ENCODE results near the gene ARRB1. TPM values are rescaled to one million over a fixed set of nuclear protein-coding genes. Genes with fewer than 3 reads are reported as not detected.
"Not testable (repeated sequence)": the region's sequence is repeated elsewhere in the genome, so short reads cannot be mapped to it uniquely, and the experiment has no call there.

The ARRB1 gene
- total RNA-seq, 2 donors from 2014 or later, result 26.3 to 39.6 TPM

DNA sequence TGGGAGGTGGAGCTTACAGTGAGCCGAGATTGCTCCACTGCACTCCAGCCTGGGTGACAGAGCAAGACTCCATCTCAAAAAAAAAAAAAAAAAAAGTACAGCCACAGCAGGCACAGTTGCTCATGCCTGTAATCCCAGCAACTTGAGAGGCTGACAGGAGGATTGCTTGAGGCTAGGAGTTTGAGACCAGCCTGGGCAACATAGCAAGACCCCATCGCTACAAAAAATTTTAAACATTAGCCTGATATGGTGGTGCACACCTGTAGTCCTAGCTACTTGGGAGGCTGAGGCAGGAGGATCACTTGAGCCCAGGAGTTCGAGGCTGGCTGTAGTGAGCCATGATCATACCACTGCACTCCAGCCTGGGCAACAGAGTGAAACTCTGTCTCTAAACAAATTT lies 76.7 kb downstream of the ARRB1 start:
- H3K36me3 Mint-ChIP-seq (ENCODE audit: low read depth); ATAC-seq: not testable (repeated sequence)
- peak overlapping the region; percentile 90 for H3K27ac Mint-ChIP-seq

DNA sequence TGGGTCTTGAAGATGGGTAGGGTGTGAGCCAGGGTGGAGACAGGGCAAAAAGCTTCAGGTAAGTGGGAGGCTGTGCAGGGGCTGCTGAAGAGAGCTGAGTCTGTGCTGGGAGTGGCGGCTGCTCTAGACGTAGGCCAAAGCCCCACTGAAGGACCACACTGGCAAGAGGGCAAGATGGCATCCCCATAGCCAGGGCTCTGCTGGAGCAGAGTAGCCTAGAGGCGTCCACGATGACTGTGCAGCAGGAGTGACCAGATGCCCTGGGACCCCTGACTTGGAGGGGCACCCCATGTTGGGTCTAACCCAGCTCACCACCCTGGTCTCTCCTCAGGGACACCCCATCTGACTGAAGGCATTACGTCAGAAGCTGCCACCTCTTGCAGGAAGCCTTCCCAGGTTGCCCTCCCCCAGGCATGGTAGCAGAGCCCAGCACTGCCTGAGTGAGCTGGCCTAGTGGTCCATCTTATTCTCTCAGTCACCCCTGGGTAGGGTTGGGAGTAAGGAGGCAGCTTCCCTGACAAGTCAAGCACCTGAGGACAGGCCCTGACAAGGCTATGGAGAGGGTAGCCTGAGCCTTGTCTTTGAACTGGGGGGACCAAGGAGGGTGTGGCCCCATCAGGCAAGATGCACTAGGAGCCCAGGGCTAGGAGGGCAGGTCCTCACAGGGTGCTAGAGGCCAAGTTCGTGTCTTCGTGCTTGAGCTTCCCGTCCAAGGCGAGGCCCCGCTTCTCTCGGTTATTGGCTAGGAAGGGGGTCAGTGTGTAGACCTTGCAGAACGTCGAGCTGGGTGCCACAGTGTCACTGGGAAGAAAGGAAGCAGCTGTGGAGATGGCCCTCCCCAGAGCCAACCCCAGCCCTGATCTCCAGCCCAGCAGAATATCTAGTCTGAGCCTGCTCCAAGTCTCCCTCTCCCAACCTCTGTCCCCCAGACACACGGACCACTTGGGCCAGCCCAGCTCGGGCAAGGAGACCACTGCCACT lies 77.8 kb downstream of the ARRB1 start:
- Mint-ChIP-seq H3K27ac (peak overlapping the region; percentile 77), H3K27me3 (no peaks in the 10 kb centered on the region), H3K4me3 (no peak overlapping the region), H3K36me3 (ENCODE audit: low read depth) (peaks cover 9% of the 10 kb centered on the region), H3K4me1 (peaks cover 29% of the 10 kb centered on the region)
- DNase-seq (peak in 1 of 3 donors; percentile 5), ATAC-seq (no peak)
- H3K9me3 ChIP-seq (ENCODE audit: control insufficient read depth, low read length, poor library complexity, severe bottlenecking), result no peaks in the 10 kb centered on the region

More for the DNA sequence above, 76.7 kb downstream of the ARRB1 start:
- H3K4me1 Mint-ChIP-seq, result peaks cover 33% of the 10 kb centered on the region
- H3K4me3 Mint-ChIP-seq; H3K9me3 ChIP-seq (ENCODE audit: control insufficient read depth, low read length, poor library complexity, severe bottlenecking); H3K27me3 Mint-ChIP-seq; DNase-seq: not testable (repeated sequence)

DNA sequence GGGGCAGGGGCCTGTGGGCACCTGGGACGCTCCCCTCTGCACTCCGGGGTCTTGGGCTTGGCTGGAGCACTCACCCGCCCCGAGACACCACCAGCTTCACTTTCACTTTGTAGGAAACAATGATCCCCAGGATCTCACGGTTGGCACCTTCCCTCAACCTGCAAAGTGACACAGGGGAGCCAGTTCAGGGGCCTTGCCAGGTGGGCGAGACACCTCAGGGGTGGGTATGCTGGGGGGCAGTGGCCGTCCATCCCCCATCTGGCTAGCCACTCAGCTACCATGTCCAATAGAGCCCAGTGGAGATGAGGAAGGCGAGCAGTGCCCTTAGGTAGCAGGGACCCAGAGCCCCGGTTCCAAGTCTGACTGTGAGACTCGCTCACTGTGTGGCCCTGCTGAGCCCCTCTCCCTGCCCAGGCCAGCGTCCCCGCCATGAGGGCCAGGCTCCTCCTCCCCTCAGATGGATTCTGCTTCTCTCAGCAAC lies 78.6 kb downstream of the ARRB1 start:
- Mint-ChIP-seq H3K4me1 (peaks cover 27% of the 10 kb centered on the region), H3K36me3 (ENCODE audit: low read depth) (peaks cover 9% of the 10 kb centered on the region), H3K4me3 (no peak overlapping the region), H3K27me3 (no peaks in the 10 kb centered on the region), H3K27ac (peak overlapping the region; percentile 77)
- no peaks in the 10 kb centered on the region for H3K9me3 ChIP-seq (ENCODE audit: control insufficient read depth, low read length, poor library complexity, severe bottlenecking)
- ATAC-seq, result no peak
- no peak for DNase-seq

DNA sequence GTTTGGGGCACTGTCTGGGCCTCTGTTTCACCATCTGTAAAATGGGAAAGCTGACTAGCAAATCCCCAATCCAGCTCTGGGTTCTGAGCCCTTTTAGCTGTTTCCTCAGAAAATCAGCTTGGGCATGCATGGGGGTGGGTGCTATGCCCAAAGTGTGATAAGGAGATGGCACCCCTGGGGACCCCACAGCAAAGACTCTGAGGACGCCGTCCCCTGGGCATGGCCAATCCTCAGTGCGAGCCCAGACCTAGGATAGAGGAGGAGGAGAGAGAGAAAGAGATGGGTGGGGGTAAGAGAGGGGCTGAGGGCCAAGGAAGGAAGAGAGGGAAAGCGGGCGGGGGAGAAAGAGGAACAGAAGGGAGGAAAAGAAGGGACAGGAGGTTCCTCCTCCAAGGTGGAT lies 79.1 kb downstream of the ARRB1 start:
- no peak for ATAC-seq
- H3K27me3 Mint-ChIP-seq, result no peaks in the 10 kb centered on the region
- H3K4me1 Mint-ChIP-seq, result peaks cover 22% of the 10 kb centered on the region
- H3K36me3 Mint-ChIP-seq (ENCODE audit: low read depth), result peaks cover 7% of the 10 kb centered on the region
- peak overlapping the region; percentile 50 for H3K4me3 Mint-ChIP-seq
- peak overlapping the region; percentile 21 for H3K27ac Mint-ChIP-seq
- no peak for DNase-seq
- H3K9me3 ChIP-seq (ENCODE audit: control insufficient read depth, low read length, poor library complexity, severe bottlenecking), result no peaks in the 10 kb centered on the region

DNA sequence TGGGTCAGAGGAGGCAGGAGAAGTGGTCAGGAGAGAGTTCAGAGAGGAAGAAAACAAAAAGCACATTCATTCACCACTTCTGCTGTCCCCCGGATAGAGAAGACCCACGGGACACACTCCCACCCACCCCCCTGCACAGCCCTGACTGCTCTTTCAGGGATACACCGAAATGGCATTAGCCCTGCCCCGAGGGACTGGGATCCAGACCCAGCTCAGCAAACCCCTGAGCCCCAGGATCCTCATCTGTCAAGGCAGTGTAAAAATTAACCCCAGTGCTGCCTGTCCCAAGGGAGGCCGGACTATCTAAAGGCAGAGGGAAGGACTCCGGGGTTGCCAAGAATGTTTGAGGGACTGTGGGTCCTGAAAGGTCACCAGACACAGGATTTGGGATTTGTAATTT lies 79.7 kb downstream of the ARRB1 start:
- Mint-ChIP-seq H3K27ac (peak overlapping the region; percentile 91), H3K27me3 (no peaks in the 10 kb centered on the region), H3K4me3 (peak overlapping the region; percentile 61), H3K4me1 (peaks cover 19% of the 10 kb centered on the region), H3K36me3 (ENCODE audit: low read depth) (peaks cover 4% of the 10 kb centered on the region)
- no peak for DNase-seq
- H3K9me3 ChIP-seq (ENCODE audit: control insufficient read depth, low read length, poor library complexity, severe bottlenecking), result no peaks in the 10 kb centered on the region
- ATAC-seq, result no peak

DNA sequence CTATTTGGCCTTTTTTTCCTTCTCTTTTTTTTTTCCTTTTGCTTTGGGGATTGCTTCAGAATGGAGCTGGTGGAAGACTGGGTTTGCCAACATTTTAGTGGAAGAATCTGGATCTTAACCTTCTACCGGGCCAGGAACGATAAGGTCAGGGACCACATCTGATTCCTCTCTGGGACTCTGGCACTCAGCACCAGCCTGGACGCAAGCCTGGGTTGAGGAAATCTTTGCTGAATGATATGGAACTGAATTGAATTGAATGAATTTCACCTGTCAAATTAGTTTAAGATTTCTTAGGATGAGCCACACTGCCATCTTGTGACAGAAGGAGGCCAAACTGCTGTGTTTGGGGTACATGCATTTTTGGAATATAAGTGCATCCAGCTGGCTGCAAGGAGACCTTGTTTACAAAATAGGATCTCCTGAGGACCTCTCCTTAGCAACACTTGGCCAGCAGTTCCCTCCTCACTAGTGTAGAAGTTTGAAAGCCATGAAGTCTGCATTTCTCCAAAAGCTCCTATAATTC lies 80.5 kb downstream of the ARRB1 start:
- H3K9me3 ChIP-seq (ENCODE audit: control insufficient read depth, low read length, poor library complexity, severe bottlenecking), result no peaks in the 10 kb centered on the region
- no peak for DNase-seq
- peak overlapping the region; percentile 91 for H3K27ac Mint-ChIP-seq
- peak overlapping the region; percentile 61 for H3K4me3 Mint-ChIP-seq
- no peak for ATAC-seq
- peaks cover 4% of the 10 kb centered on the region for H3K36me3 Mint-ChIP-seq (ENCODE audit: low read depth)
- H3K27me3 Mint-ChIP-seq, result no peaks in the 10 kb centered on the region
- peaks cover 12% of the 10 kb centered on the region for H3K4me1 Mint-ChIP-seq

DNA sequence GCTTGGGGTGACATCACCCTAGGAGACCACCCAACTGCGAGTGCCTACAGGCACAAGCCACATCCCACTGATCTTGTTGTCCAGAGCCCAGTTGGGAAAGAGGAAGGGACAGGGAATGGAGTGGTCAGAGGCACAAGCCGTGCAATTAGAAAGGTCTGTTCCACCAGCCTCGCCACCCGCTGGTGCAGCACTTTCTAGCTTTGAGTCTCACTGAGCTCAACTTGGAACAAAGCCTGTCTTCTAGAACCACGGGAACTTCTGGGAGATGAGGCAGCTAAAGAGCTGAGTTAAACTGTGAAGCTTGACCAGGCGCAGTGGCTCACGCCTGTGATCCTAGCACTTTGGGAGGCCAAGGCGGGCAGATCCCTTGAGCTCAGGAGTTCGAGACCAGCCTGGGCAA lies 81.6 kb downstream of the ARRB1 start:
- no peak for ATAC-seq
- Mint-ChIP-seq H3K27me3 (no peaks in the 10 kb centered on the region), H3K4me3 (no peak overlapping the region), H3K36me3 (ENCODE audit: low read depth) (peaks cover 2% of the 10 kb centered on the region), H3K4me1 (peaks cover 5% of the 10 kb centered on the region), H3K27ac (no peak overlapping the region)
- H3K9me3 ChIP-seq (ENCODE audit: control insufficient read depth, low read length, poor library complexity, severe bottlenecking), result no peaks in the 10 kb centered on the region
- DNase-seq, result no peak

DNA sequence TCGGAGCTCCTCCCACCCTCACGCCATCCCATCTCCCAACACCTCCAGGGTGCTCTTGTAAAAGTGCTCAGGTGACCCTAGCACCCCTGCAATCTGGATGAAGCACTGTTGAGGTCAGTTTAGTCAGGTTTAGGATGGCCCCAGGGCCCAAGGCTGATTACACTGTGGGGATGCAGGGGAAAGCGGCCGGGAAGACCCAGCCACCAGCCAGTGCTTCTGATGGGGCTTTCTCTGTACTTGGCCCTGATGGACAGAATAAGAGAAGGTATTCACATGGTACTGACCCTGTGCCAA lies 82.1 kb downstream of the ARRB1 start:
- no peaks in the 10 kb centered on the region for H3K9me3 ChIP-seq (ENCODE audit: control insufficient read depth, low read length, poor library complexity, severe bottlenecking)
- Mint-ChIP-seq H3K27ac (no peak overlapping the region), H3K4me1 (peaks cover 9% of the 10 kb centered on the region), H3K36me3 (ENCODE audit: low read depth) (peaks cover 2% of the 10 kb centered on the region), H3K4me3 (no peak overlapping the region), H3K27me3 (no peaks in the 10 kb centered on the region)
- ATAC-seq, result no peak
- DNase-seq, result no peak

DNA sequence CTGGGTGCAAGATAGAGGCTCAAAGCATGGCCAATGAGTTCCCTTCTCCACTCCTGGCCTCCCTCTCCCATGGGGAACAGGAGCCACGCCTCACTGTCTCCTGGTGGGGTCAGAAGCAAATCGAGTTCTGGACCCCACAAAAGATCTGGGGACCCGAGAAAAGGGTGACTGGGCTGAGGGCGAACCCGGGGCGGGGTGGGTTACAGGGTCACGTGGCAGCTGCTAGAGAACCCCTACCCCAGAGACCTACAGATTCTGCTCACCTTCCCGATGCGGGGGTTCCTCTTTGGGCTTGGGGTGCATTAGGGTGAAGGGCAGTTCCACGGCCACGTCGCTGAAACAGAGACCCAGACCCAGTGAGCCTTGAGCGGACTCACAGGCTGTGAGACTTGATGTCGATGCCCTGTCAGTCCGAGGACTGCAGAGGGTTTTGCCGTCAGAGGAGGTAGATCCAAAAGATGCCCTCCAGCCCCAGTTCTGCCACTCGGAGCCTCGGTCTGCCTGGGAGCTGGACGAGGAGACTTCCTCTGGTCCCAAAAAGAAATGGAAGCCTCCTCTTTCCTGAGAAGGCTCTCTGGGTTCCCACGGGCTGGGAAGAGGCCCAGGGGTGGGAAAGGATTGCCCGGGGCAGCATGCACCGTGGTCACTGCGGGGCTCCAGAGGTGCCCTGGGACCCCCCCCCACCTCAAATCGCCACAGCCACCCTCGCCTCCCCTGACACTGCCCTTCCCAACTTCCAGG lies 82.7 kb downstream of the ARRB1 start:
- Mint-ChIP-seq H3K4me1 (peaks cover 14% of the 10 kb centered on the region), H3K4me3 (no peak overlapping the region), H3K27ac (no peak overlapping the region), H3K27me3 (no peaks in the 10 kb centered on the region), H3K36me3 (ENCODE audit: low read depth) (peaks cover 2% of the 10 kb centered on the region)
- H3K9me3 ChIP-seq (ENCODE audit: control insufficient read depth, low read length, poor library complexity, severe bottlenecking), result no peaks in the 10 kb centered on the region
- no peak for ATAC-seq
- DNase-seq, result no peak

DNA sequence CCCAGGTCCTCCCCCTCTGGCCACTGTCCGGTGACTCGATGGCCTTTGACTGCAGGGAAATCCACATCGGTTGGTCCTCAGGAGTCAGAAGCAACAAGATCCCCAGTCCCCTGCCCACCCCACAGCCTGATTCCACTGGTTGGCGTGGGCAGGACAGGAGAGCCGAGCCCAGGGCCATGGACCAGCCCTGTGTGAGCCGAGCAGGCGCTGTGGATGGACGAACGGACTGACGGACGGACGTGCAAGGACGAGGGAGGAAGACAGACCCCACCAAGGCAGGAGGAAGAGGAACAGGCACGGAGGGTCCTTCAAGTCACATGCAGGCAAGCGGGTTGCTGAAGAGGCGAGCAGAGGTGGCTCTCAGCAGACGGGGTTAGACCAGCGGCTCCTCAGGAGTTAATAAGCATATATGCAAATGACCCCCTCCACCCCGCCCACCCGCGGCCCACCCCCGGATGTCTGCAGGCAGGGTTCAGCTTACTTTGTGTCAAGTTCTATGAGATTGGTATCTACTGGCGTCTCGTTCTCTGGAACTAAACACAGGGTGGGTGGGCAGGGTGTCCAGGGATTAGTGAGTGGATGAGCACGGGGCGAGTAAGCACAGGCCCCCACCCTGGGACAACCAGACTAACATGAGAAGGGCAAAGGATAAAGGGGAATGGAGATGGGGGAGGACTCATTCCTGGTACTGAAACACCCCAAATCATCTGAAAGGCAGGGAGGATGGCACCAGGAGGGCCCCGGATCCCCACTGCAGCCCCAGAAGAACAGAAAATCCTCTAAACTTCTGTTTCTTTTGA lies 84.1 kb downstream of the ARRB1 start:
- ATAC-seq, result no peak
- H3K27ac Mint-ChIP-seq, result peak overlapping the region; percentile 83

DNA sequence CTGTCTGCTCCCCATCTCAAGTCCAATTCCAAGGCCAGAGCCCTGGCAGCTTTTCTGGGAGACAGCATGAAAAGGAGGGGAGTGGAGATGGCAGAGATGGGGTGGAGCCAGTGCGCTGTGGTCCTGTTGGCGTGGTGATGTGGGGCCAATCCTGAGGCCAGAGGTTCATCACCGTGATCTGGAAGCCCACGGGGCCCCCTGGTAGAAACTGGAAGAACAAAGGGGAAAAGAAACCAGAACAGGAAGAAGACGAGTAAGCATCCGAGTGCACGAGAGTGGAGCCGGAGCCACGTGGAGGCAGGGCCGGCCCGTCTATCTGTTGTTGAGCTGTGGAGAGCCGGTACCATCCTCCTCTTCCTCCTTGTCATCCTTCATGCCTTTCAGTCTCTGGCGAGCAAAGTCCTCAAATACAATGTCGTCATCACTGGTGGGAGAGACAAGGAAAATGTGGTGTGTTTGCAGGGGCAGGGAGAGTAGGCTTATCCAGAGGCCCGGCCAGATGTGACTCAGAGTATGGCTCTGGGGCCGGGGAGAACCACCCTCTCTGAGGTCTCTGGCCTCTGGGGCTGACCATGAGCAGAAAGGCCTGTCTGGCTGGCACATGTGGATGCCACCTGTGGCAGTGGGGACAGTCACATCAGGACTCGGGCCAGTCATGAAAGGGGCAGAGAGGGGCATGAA lies 85.5 kb downstream of the ARRB1 start:
- H3K27ac Mint-ChIP-seq, result no peak overlapping the region

More for the DNA sequence above, 84.1 kb downstream of the ARRB1 start:
- Mint-ChIP-seq H3K4me3 (no peak overlapping the region), H3K27me3 (no peaks in the 10 kb centered on the region), H3K4me1 (peaks cover 15% of the 10 kb centered on the region), H3K36me3 (ENCODE audit: low read depth) (peaks cover 2% of the 10 kb centered on the region)
- H3K9me3 ChIP-seq (ENCODE audit: control insufficient read depth, low read length, poor library complexity, severe bottlenecking), result no peaks in the 10 kb centered on the region
- DNase-seq, result no peak

DNA sequence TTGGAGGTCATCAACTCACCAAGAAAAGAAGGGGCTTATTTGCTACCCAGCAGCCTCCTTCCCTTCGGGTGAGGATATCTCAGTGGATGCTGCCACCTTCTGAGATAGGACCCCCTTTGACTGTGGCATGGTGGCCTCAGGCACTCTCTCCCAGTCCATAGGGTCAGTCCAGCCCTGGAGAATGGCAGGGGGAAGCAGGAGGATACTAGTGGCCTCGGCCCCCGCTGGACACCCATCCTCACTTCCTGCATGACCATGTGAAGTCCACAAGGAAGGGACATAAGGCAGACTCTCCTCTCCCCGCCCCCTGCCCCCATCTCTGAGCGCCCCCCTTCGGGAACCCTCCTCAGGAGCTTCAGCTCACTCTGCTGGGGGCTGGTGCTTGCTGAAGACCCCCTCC lies 86.5 kb downstream of the ARRB1 start:
- Mint-ChIP-seq H3K27me3 (no peaks in the 10 kb centered on the region), H3K27ac (peak overlapping the region; percentile 59), H3K4me3 (no peak overlapping the region), H3K36me3 (ENCODE audit: low read depth) (no peaks in the 10 kb centered on the region), H3K4me1 (peaks cover 22% of the 10 kb centered on the region)
- DNase-seq (no peak), ATAC-seq (no peak)
- H3K9me3 ChIP-seq (ENCODE audit: control insufficient read depth, low read length, poor library complexity, severe bottlenecking), result no peaks in the 10 kb centered on the region

More for the DNA sequence above, 85.5 kb downstream of the ARRB1 start:
- no peaks in the 10 kb centered on the region for H3K36me3 Mint-ChIP-seq (ENCODE audit: low read depth)
- DNase-seq, result no peak
- no peak for ATAC-seq
- H3K4me3 Mint-ChIP-seq, result no peak overlapping the region
- no peaks in the 10 kb centered on the region for H3K27me3 Mint-ChIP-seq
- no peaks in the 10 kb centered on the region for H3K9me3 ChIP-seq (ENCODE audit: control insufficient read depth, low read length, poor library complexity, severe bottlenecking)
- peaks cover 21% of the 10 kb centered on the region for H3K4me1 Mint-ChIP-seq

Data from T-helper 17 cell (primary cell).